GM10266 (cell line): ENCODE data around the gene SH2D6.

Experiments
- DNase-seq: peaks from one replicate; pipeline ENCODE4 v3.0.0; 2012; ENCODE audit errors: extremely low spot score
- TF ChIP-seq, protein P1 (sequence below): IDR thresholded peaks from 2 replicates; pipeline ENCODE4 v1.5.1; 2012; ENCODE audit warnings: mild to moderate bottlenecking, low read depth; ENCODE audit not compliant: control insufficient read depth, insufficient read depth; ENCODE audit errors: missing control alignments

SH2D6 gene

DNA sequence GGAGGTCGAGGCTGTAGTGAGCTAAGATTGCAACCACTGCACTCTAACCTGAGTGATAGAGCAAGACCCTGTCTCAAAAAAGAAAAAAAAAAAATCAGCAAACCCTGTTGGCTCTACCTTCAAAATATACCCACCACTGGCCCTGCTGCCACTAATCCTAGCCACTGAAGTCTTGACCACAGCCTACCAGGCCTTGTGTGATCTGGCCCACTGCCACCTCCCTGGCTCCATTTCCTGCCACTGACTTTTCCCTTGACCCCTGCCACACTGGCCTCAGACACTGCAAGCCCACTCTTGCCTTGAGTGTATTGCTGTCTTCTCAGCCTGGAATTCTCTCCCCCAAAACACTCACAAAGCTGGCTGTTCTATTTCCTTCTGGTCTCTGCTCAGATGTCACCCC, 33.7 kb downstream of the SH2D6 start:
- no peak for DNase-seq
- TF ChIP-seq, protein P1, sequence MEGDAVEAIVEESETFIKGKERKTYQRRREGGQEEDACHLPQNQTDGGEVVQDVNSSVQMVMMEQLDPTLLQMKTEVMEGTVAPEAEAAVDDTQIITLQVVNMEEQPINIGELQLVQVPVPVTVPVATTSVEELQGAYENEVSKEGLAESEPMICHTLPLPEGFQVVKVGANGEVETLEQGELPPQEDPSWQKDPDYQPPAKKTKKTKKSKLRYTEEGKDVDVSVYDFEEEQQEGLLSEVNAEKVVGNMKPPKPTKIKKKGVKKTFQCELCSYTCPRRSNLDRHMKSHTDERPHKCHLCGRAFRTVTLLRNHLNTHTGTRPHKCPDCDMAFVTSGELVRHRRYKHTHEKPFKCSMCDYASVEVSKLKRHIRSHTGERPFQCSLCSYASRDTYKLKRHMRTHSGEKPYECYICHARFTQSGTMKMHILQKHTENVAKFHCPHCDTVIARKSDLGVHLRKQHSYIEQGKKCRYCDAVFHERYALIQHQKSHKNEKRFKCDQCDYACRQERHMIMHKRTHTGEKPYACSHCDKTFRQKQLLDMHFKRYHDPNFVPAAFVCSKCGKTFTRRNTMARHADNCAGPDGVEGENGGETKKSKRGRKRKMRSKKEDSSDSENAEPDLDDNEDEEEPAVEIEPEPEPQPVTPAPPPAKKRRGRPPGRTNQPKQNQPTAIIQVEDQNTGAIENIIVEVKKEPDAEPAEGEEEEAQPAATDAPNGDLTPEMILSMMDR, result no peak

DNA sequence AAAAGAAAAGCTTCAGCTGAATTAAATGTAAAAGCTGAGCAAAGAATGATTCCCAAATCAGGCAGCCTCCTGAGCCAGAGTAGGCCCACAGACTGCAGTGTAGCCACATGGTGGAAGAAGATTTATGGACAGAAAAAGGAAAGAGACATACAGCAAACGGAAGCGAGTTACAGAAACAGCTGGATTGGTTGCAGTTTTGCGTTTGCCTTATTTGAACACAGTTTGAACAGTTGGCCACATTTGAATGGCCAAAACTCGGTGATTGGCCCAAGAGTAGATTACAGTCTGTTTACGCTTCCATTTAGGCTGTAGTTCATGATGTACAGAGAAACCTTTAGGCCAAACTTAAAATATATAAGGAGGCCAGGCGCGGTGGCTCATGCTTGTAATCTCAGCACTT, 35.1 kb downstream of the SH2D6 start:
- no peak for DNase-seq
- TF ChIP-seq, protein P1, result no peak

DNA sequence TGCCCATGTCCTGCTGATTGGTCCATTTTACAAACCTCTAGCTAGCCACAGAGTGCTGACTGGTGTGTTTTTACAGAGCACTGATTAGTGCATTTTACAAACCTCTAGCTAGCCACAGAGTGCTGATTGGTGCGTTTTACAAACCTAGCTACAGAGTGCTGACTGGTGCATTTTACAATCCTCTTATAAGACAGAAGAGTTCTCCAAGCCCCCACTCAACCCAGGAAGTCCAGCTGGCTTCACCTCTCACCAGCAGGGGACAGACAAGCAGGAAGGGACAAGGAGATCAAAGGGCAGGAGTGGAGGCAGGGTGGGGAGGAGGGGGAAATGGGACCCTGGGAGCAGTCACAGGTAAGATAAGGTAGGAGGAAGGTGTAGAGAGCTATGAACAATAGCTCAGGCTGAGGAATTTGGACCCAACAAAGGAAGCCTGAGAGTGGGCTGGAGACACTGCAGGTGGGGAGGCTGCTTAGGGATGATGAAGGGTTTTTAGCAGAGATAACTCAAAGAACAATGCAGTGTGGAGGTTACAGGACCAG, 37.1 kb downstream of the SH2D6 start:
- TF ChIP-seq, protein P1, result no peak
- DNase-seq, result no peak

DNA sequence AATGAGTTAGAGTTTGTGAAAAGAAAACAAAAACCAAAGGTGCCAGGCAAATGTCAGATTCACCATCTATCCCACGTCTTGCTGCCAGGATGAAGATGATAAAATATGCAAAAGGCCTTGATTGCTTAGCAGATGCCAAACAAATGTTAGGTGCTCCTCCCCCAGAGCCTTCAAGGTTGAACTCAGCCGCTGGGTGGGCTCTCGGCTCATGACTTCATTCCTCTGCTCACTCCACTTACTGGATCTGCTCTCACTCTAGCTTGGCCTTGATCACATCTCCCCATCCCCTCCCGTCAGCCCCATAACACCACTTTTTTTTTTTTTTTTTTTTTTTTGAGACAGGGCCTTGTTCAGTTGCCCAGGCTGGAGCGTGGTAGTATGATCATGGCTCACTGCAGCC, 38.5 kb downstream of the SH2D6 start:
- no peak for DNase-seq
- TF ChIP-seq, protein P1, result no peak

DNA sequence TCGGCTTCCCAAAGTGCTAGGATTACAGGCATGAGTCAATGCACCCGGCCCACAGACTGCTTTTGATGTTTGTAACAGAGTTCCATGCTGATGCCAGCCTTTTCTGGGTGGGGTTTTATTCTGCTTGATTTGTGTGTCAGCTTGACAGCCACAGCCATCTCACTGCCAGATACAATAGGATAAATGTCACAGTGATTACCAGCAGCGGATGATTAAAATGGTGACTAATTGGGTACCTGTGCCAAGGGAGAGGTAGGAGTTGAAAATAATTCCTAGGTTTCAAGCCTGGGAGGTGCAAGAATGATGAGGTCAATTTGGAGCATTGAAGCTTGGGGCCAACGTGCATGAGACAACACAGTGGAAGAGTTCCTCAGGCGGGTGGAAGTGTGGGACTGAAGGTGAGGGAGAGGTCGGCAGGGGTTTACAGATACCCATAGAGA, 39.4 kb downstream of the SH2D6 start:
- TF ChIP-seq, protein P1, result no peak
- DNase-seq, result no peak

DNA sequence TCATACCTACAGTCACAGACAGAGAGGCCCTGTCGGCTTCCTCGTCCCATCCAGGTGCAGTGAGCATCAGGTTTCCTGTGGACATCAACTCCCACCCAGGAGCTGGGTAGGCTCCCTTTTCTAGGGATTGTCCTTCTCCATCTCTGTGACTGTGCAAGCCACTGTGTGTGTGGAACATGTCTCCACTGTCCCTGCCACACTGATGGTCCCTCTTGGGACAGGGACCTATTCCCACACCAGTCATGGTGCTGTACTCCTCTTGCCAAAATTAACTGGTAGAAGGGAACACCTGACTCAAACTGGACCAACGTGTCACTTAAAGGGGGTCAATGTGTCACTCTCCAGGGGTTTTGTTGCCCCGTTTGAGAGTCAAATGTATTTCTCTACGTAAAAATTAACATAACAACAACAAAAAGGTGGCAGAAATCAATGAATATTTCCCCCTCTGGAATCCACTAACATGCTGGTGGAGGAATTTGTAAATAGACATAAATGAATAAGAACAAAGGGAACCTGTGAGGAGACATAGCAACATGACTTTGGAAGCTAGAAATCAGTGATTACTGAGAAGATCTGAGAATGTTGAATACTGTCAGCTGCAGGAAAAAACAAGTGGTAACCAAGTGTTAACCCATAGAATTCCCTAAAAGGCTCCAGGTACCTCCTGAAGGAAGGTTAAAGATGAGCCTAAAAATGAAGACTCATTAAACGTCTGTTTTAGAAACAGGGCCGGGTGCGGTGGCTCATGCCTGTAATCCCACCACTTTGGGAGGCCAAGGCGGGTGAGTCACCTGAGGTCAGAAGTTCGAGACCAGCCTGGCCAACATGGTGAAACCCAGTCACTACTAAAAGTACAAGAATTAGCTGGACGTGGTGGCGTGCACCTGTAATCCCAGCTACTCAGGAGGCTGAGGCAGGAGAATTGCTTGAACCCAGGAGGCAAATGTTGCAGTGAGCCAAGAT, 40.4 kb downstream of the SH2D6 start:
- TF ChIP-seq, protein P1, result no peak
- DNase-seq, result no peak

DNA sequence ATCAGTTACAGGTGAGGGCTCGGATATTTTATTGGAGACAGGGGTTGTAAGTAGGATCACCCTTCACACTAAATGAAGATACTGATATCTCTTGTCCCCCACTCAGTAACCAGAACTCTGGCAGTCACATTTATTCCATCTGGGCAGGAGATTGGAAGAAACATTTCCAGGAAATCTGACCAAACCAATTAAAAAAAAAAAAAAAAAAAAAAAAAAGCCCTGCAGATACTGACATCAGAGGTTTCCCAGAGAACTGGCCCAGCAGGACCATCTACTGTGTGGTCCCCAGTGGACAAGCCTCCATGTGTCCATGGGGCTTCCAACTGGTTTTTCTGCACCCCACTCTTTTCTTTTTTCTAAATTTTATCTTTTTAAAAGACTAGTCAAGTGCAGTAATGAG, 41.3 kb downstream of the SH2D6 start:
- TF ChIP-seq, protein P1, result no peak
- DNase-seq, result no peak
